ENCODE measurements around the gene SMIM12.
A peak's percentile ranks its signal among the peaks of the same experiment; 100 is the strongest.

SMIM12 gene

GRCh38 chr1:34871443-34872132 lies 12.0 kb upstream of the SMIM12 start:
- no peak for DNase-seq

GRCh38 chr1:34870395-34870794 lies 10.8 kb upstream of the SMIM12 start:
- DNase-seq = no peak

- no peak for DNase-seq
Observed at GRCh38 chr1:34869760-34870159, 10.2 kb upstream of the SMIM12 start.

- DNase-seq = no peak
Observed at GRCh38 chr1:34868230-34869049, 8.9 kb upstream of the SMIM12 start.

- DNase-seq = no peak
Observed at GRCh38 chr1:34867415-34867814, 7.9 kb upstream of the SMIM12 start.

- no peak for DNase-seq
Observed at GRCh38 chr1:34866762-34867109, 7.2 kb upstream of the SMIM12 start.

GRCh38 chr1:34865981-34866761 lies 6.6 kb upstream of the SMIM12 start:
- peak; percentile 90 for DNase-seq

GRCh38 chr1:34865573-34865972 lies 6.0 kb upstream of the SMIM12 start:
- DNase-seq = no peak

GRCh38 chr1:34864759-34865158 lies 5.2 kb upstream of the SMIM12 start:
- no peak for DNase-seq

GRCh38 chr1:34863501-34863900 lies 4.0 kb upstream of the SMIM12 start:
- no peak for DNase-seq

GRCh38 chr1:34858901-34859445 lies 576 bp downstream of the SMIM12 start:
- peak; percentile 55 for DNase-seq

- DNase-seq = no peak
Observed at GRCh38 chr1:34856697-34857096, 2.9 kb downstream of the SMIM12 start.

GRCh38 chr1:34852677-34853217 lies 6.8 kb downstream of the SMIM12 start:
- DNase-seq = peak; percentile 74

GRCh38 chr1:34851431-34852105 lies 8.0 kb downstream of the SMIM12 start:
- no peak for DNase-seq

GRCh38 chr1:34850382-34850781 lies 9.2 kb downstream of the SMIM12 start:
- no peak for DNase-seq

GRCh38 chr1:34847094-34847493 lies 12.5 kb downstream of the SMIM12 start:
- DNase-seq = no peak

GRCh38 chr1:34846265-34846664 lies 13.3 kb downstream of the SMIM12 start:
- DNase-seq = no peak

GRCh38 chr1:34845131-34845901 lies 14.2 kb downstream of the SMIM12 start:
- DNase-seq = no peak

- DNase-seq = no peak
Observed at GRCh38 chr1:34844252-34844634, 15.3 kb downstream of the SMIM12 start.

- DNase-seq = no peak
Observed at GRCh38 chr1:34843392-34844251, 15.9 kb downstream of the SMIM12 start.

GRCh38 chr1:34842952-34843371 lies 16.6 kb downstream of the SMIM12 start:
- DNase-seq = no peak

Data from right forelimb (tissue), 1 donor.